B cell (primary cell): ENCODE results near the gene TFAP2D. TPM values are rescaled to one million over a fixed set of nuclear protein-coding genes. Genes with fewer than 3 reads are reported as not detected.

Source experiments
- ATAC-seq: fragments of 200-7000 bp; cut with Tn5 transposase; one replicate; pipeline ENCODE4 v1.10.0; 2021; ENCODE audit warnings: low read depth, mild to moderate bottlenecking, moderate number of reproducible peaks, moderate library complexity
- CTCF ChIA-PET: fragments of 350-600 bp; sonication (Branson Sonifier 250); formaldehyde crosslinking; loops from one replicate; lab custom pipeline; 2021; ENCODE audit warnings: antibody characterized with exemption, inconsistent platforms; lab: Charles Lee
- POLR2A ChIA-PET: fragments of 350-600 bp; sonication (Branson Sonifier 250); formaldehyde crosslinking; loops from one replicate; lab custom pipeline; 2021; ENCODE audit warnings: antibody characterized with exemption; lab: Charles Lee
- DNase-seq: peaks from one replicate; pipeline ENCODE4 v3.0.0; 2013
- H2AFZ ChIP-seq: 2 replicates; pipeline ENCODE4 v1.6.1; 2012; ENCODE audit warnings: mild to moderate bottlenecking, low read depth, low read length; ENCODE audit not compliant: insufficient read depth, poor library complexity, severe bottlenecking
- H3K27ac ChIP-seq, 2 donors: 1 replicate in 1 of 2; 2 replicates in 1 of 2; pipeline ENCODE4 v1.5.1; 2012 to 2013; ENCODE audit warnings: low read length in 2 of 2, mild to moderate bottlenecking in 2 of 2, moderate library complexity in 1 of 2
- H3K27me3 ChIP-seq, 4 experiments: fragments of 200-600 bp in 1 of 4; sonication (generic) in 1 of 4; replicated peaks in 1 of 4; 1 replicate in 2 of 4; 2 replicates in 2 of 4; pipeline versions ENCODE4 v1.6.1 to v1.7.0; 2013 to 2016; ENCODE audit warnings: low read length in 3 of 4, mild to moderate bottlenecking in 2 of 4, mixed read lengths in 1 of 4, moderate library complexity in 1 of 4; ENCODE audit not compliant: insufficient read depth in 4 of 4, control insufficient read depth in 3 of 4; ENCODE audit errors: control extremely low read depth in 1 of 4
- H3K36me3 ChIP-seq, 2 experiments: replicated peaks in 1 of 2; 1 replicate in 1 of 2; 2 replicates in 1 of 2; pipeline versions ENCODE4 v1.6.1 to v1.7.1; 2013; ENCODE audit warnings: low read length in 1 of 2; ENCODE audit not compliant: insufficient read depth in 2 of 2, control insufficient read depth in 1 of 2; ENCODE audit errors: control extremely low read depth in 1 of 2, extremely low read depth in 1 of 2
- H3K4me1 ChIP-seq, 2 donors: fragments of 200-600 bp in 1 of 2; sonication (generic) in 1 of 2; 1 replicate in 1 of 2; 2 replicates in 1 of 2; pipeline versions ENCODE4 v1.5.1 to v1.6.1; 2013 to 2017; ENCODE audit warnings: low read length in 2 of 2; ENCODE audit not compliant: control insufficient read depth in 2 of 2, insufficient read depth in 2 of 2
- H3K4me2 ChIP-seq: replicated peaks from 2 replicates; pipeline ENCODE3; 2012; ENCODE audit warnings: mild to moderate bottlenecking, low read depth, low read length; ENCODE audit not compliant: poor library complexity, severe bottlenecking
- H3K4me3 ChIP-seq, 5 experiments: fragments of 200-600 bp in 1 of 5; sonication (generic) in 1 of 5; 1 replicate in 3 of 5; 2 replicates in 2 of 5; pipeline versions ENCODE4 v1.5.1 to v1.7.0; 2011 to 2016; ENCODE audit warnings: low read length in 4 of 5, mild to moderate bottlenecking in 4 of 5, low read depth in 2 of 5, control low read depth in 1 of 5, moderate library complexity in 1 of 5; ENCODE audit not compliant: insufficient read depth in 1 of 5; ENCODE audit errors: control extremely low read depth in 1 of 5, extremely low read depth in 1 of 5
- H3K79me2 ChIP-seq: fragments of 200-600 bp; sonication (generic); one replicate; pipeline ENCODE4 v1.6.0; 2016; ENCODE audit warnings: low read length; ENCODE audit not compliant: control insufficient read depth, insufficient read depth
- H3K9ac ChIP-seq: fragments of 200-600 bp; sonication (generic); 2 replicates; pipeline ENCODE4 v1.6.1; 2017; ENCODE audit warnings: mild to moderate bottlenecking, low read length, moderate library complexity
- H3K9me3 ChIP-seq, 3 donors: one replicate each; pipeline versions ENCODE4 v1.6.1 to v1.7.1; 2013; ENCODE audit warnings: low read length in 2 of 3; ENCODE audit not compliant: control insufficient read depth in 2 of 3, insufficient read depth in 1 of 3; ENCODE audit errors: control extremely low read depth in 1 of 3
- H4K20me1 ChIP-seq: 2 replicates; pipeline ENCODE4 v1.6.0; 2012; ENCODE audit warnings: mild to moderate bottlenecking, low read length; ENCODE audit not compliant: insufficient read depth, control insufficient read depth, poor library complexity, severe bottlenecking
- H3K27ac Mint-ChIP-seq: one replicate; pipeline ENCODE4 v1.8.0; 2021; ENCODE audit warnings: mixed read lengths
- H3K27me3 Mint-ChIP-seq: one replicate; pipeline ENCODE4 v1.8.0; 2021; ENCODE audit warnings: mixed read lengths
- H3K4me1 Mint-ChIP-seq: one replicate; pipeline ENCODE4 v1.8.0; 2021; ENCODE audit warnings: mixed read lengths
- H3K4me3 Mint-ChIP-seq: one replicate; pipeline ENCODE4 v1.8.0; 2021; ENCODE audit warnings: mixed read lengths
- H3K9me3 Mint-ChIP-seq: one replicate; pipeline ENCODE4 v1.8.0; 2022; ENCODE audit warnings: mixed read lengths; ENCODE audit not compliant: insufficient read depth
- CTCF ChIP-seq: fragments of 200-600 bp; IDR thresholded peaks from one replicate; pipeline ENCODE4 v1.8.0; 2022; ENCODE audit warnings: antibody characterized with exemption, mild to moderate bottlenecking
- EZH2 ChIP-seq: IDR thresholded peaks from 2 replicates; pipeline ENCODE4 v1.6.1; 2012; ENCODE audit warnings: borderline replicate concordance, low read depth, mild to moderate bottlenecking, moderate library complexity, low read length; ENCODE audit not compliant: insufficient read depth, poor library complexity, severe bottlenecking
- WGBS: methylation state at CpG from one replicate; pipeline ENCODE4 v1.1.5; 2013; ENCODE audit warnings: missing lambda C conversion rate; ENCODE audit not compliant: insufficient coverage; 5-methylcytosine and 5-hydroxymethylcytosine counted together
- intact Hi-C: fragments of 100-400 bp; cut with micrococcal nuclease; formaldehyde crosslinking; loops from one replicate; pipeline ENCODE4 v1.10.0; 2022
- polyA plus RNA-seq: library from polyadenylated mRNA; depleted of rRNA; stranded (reverse); fragments of >200 nt; gene quantifications from 2 replicates; pipeline ENCODE4 v1.2.3, GENCODE V29; 2012
- total RNA-seq, 2 donors: library from RNA; stranded (reverse); fragments of 120-200 nt in 1 of 2; gene quantifications; 1 replicate in 1 of 2; 2 replicates in 1 of 2; pipeline versions ENCODE4 v1.2.3 to v1.2.4, GENCODE V29; 2013 to 2022

Gene TFAP2D
- total and polyA plus RNA-seq, 2 donors (not counting 1 experiment from before 2014, with no cell fraction given) = not detected

- H3K27me3 ChIP-seq = peaks cover 1 to 45% (median 35%) of the 10 kb centered on the region in 4 experiments
- CTCF ChIA-PET = interaction anchor here (0.6 to 4.9 kb wide), 4 partner anchors 8 to 1204 kb away, joined by 3 to 23 read pairs (median 3); no protein-coding TSS in a partner anchor
- no peak overlapping the region for H3K27ac ChIP-seq
- H3K4me3 ChIP-seq = no peak overlapping the region
- H3K9ac ChIP-seq = no peak overlapping the region
- Mint-ChIP-seq H3K4me3 (no peak overlapping the region), H3K9me3 (no peaks in the 10 kb centered on the region), H3K27me3 (peaks cover 65% of the 10 kb centered on the region), H3K27ac (no peak overlapping the region), H3K4me1 (peaks cover 24% of the 10 kb centered on the region)
- 1% methylated on average over 7 of the region's 15 CpGs for WGBS
- intact Hi-C loops = loop anchor here (5.0 to 10.0 kb wide), 2 partner anchors 535 to 1038 kb away; no protein-coding TSS in a partner anchor
- POLR2A ChIA-PET = no interaction called here
- H3K4me2 ChIP-seq = no peak overlapping the region
- ATAC-seq = no peak
- no peak for DNase-seq
- TF ChIP-seq EZH2 (no peak), CTCF (no peak)
- H3K4me1 ChIP-seq = peaks cover 8 to 23% of the 10 kb centered on the region in 2 donors
- H4K20me1 ChIP-seq = no peaks in the 10 kb centered on the region
- peaks cover 0 to 5% (median 0%) of the 10 kb centered on the region in 3 donors for H3K9me3 ChIP-seq
- no peaks in the 10 kb centered on the region for H3K36me3 ChIP-seq
- no peak overlapping the region for H2AFZ ChIP-seq
- no peaks in the 10 kb centered on the region for H3K79me2 ChIP-seq
These were observed 103.8 kb downstream of the TFAP2D start for GRCh38 chr6:50816947-50817645.

DNA sequence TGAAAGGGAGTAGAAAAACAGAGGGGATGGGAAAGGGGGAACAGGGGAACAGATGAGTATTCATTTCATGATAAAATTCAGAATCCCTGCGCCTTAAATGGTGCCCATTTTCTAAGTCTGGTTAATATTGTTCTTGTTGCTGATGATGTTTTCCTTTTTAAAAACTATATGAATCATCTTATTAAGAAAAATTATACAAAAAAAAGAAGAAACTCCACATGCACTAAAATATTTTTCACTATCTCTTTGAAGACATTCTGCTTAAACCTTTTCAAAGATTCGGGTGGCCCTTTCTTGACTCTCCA is 104.3 kb downstream of the TFAP2D start:
- Histone ChIP-seq H3K27me3 (peaks cover 1 to 49% (median 39%) of the 10 kb centered on the region in 4 experiments), H3K9me3 (peaks cover 0 to 5% (median 0%) of the 10 kb centered on the region in 3 donors), H3K36me3 (no peaks in the 10 kb centered on the region), H3K4me3 (no peak overlapping the region), H3K4me2 (no peak overlapping the region), H4K20me1 (no peaks in the 10 kb centered on the region), H3K27ac (no peak overlapping the region), H3K79me2 (no peaks in the 10 kb centered on the region), H2AFZ (no peak overlapping the region), H3K4me1 (peaks cover 8 to 23% of the 10 kb centered on the region in 2 donors), H3K9ac (no peak overlapping the region)
- peaks cover 70% of the 10 kb centered on the region for H3K27me3 Mint-ChIP-seq
- peaks cover 24% of the 10 kb centered on the region for H3K4me1 Mint-ChIP-seq
- WGBS = 36% methylated on average over 1 of the region's 2 CpGs
- intact Hi-C loops = loop anchor here (5.0 to 10.0 kb wide), 2 partner anchors 535 to 1037 kb away; no protein-coding TSS in a partner anchor
- DNase-seq = no peak
- TF ChIP-seq EZH2 (no peak), CTCF (no peak)
- CTCF ChIA-PET = interaction anchor here (1.1 to 4.9 kb wide), 3 partner anchors 13 to 1204 kb away, joined by 3 to 23 read pairs (median 3); no protein-coding TSS in a partner anchor
- POLR2A ChIA-PET = no interaction called here
- ATAC-seq = no peak
- no peak overlapping the region for H3K27ac Mint-ChIP-seq
- H3K9me3 Mint-ChIP-seq = no peaks in the 10 kb centered on the region
- no peak overlapping the region for H3K4me3 Mint-ChIP-seq
